Measurements from ENCODE around the gene RNPEPL1. TPM values are rescaled to one million over a fixed set of nuclear protein-coding genes. Genes with fewer than 3 reads are reported as not detected.

The RNPEPL1 gene
- total RNA-seq, 1 donor from 2014 or later: 19.8 TPM

DNA sequence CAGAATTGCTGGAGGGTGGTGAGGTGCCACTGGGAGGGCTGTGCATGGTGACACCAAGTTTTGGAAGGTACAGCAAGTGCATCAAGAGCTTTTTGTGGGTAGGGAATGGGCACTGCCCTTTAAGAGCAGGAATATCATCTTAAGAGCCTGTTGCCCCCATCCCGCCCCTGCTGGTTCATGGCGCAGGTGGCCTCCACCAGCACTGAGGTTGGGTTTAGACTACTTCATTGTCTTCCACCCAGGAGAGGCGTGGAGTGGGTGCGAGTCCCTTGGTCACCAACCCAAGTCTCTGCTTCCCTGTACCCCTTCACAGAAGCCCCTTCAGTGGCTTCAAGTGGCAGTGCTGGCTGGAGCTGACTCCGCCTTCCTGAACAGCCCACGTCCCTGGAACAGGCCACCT, 7.8 kb downstream of the RNPEPL1 start:
- DNase-seq (ENCODE audit: low read depth in 2 of 2): no peak

GRCh38 chr2:240576436-240577205, 8.3 kb downstream of the RNPEPL1 start:
- DNase-seq (ENCODE audit: low read depth in 2 of 2): no peak

GRCh38 chr2:240577281-240578109, 9.2 kb downstream of the RNPEPL1 start:
- DNase-seq (ENCODE audit: low read depth in 2 of 2): no peak

DNA sequence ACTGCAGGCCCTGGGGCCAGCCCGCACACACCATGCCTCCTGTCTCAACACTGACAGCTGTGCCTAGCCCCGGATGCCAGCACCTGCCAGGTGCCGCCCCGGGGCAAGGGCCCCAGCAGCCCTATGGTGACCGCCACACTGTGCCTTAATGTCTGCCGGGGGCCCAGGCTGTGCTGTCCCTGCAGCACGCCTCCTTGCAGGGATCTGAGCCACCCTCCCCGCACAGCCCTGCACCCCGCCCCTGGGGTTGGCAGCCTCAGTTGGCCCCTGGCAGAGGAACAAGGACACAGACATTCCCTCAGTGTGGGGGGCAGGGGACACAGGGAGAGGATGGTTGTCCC, 9.8 kb downstream of the RNPEPL1 start:
- DNase-seq (ENCODE audit: low read depth in 2 of 2): no peak

DNA sequence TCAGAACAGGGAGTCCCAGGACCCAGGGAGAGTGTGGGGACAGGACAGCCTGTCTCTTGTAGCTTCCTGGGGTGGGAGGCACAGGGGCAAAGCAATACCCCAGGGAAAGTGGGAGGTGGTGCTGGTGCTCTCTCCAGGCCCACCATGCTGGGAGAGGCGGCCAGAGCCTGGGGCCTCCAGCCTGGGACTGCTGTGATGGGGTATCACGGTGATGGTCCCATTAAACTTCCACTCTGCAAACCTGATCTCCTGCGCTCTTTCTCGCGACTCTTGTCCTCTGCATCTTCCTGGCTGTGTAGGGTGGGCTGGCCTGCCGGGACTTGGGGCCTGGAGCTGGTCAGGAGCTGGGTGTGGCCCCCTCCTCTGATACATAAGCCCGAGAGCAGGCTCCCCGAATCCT, 10.2 kb downstream of the RNPEPL1 start:
- no peak for DNase-seq (ENCODE audit: low read depth in 2 of 2)

DNA sequence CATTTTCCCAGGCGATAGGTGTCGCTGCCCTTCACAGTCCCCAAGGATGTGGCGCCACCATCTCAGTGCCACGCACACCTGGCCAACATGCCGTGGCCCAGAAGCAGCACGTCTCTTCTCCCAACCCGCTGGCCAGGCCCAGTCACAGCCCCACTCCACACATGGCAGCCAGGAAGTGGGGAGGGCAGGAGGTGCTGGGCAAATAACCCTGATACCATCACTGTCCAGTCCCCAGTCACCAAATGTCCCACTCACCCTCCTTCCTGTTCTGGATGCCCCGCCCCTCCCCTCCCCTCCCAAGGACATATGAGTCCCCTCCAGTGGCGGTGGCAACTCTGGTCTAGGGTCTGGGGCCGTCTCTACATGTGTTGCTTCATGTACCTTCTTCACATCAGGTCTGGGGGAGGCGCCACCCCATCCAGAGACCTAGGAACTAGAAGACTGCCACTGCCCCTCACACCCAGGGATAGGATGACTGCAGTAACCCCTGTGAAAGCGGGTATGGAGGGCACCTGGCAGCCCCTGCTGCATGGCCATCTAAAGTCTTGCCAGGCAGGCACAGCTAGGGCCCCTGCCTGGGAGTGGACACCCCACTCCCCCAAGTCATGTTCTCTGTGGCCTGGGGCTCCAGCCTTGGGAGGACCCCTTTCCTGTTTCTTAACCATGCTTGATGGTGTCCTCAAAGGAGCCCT, 10.9 kb downstream of the RNPEPL1 start:
- DNase-seq (ENCODE audit: low read depth in 2 of 2): no peak

- no peak for DNase-seq (ENCODE audit: low read depth in 2 of 2)
Measured at GRCh38 chr2:240579771-240580614, 11.7 kb downstream of the RNPEPL1 start.

- no peak for DNase-seq (ENCODE audit: low read depth in 2 of 2)
Measured at GRCh38 chr2:240581811-240582210, 13.5 kb downstream of the RNPEPL1 start.

GRCh38 chr2:240582781-240583180, 14.5 kb downstream of the RNPEPL1 start:
- no peak for DNase-seq (ENCODE audit: low read depth in 2 of 2)

GRCh38 chr2:240583774-240584173, 15.5 kb downstream of the RNPEPL1 start:
- DNase-seq (ENCODE audit: low read depth in 2 of 2): no peak

DNA sequence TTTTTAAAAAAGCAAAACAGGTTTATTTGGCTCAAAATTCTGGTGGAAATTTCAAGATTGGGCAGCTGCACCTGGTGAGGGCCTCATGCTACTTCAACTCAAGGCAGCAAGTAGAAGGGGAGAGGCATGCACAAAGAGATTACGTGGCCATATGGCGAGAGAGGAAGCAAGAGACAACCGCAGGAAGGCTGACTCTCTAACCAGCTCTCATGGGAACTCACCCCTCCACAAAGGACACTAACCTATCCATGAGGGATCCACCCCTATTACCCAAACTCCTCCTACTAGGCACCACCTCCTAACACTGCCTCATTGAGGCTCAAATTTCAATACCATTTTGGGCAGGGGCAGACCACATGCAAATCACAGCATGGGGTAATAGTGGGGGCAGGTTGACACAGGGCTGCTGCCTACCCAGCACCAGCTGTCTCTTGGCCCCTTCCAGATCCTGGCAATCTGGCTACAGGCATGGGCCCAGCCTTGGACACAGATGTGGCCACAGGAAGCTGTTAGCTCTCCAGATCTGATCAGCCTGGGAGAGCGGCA, 16.3 kb downstream of the RNPEPL1 start:
- peak; percentile 43 to 68 for DNase-seq (ENCODE audit: low read depth in 2 of 2)

- no peak for DNase-seq (ENCODE audit: low read depth in 2 of 2)
Measured at GRCh38 chr2:240585101-240585500, 16.8 kb downstream of the RNPEPL1 start.

DNA sequence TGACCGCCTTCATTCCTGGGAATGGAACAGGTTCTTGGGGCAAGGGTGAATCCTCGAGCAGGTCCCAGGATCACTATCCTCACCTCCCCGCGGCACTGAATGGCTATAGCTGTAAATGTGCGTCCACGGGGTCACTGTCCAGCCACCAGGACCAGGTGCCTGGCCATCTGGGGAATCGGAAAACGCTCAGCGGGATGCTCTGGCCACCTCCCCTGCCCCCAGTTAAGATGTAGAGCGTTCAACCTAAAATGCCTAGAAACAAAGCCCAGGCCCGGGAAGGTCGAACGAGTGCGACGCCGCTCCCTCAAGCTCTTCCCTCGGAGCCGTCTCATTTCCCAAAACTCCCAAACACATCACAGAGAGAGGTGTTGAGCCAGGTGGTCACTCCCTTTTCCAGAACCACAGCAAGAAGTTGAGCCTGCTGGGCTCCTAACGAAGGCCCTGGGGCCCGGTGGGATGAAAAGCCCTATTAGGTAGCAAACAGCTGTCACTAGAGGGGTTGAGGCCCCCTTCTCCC, 17.5 kb downstream of the RNPEPL1 start:
- no peak for DNase-seq (ENCODE audit: low read depth in 2 of 2)

GRCh38 chr2:240586198-240586918, 18.1 kb downstream of the RNPEPL1 start, which contains the start of gene CAPN10:
Gene CAPN10 (plus strand): TSS chr2:240586734. CDS start chr2:240586912, 178 bp downstream.
- DNase-seq (ENCODE audit: low read depth in 2 of 2): peak; percentile 96 to 97

GRCh38 chr2:240586919-240587800, 18.9 kb downstream of the RNPEPL1 start:
- peak in 1 of 2 donors; percentile 37 for DNase-seq (ENCODE audit: low read depth in 2 of 2)

DNA sequence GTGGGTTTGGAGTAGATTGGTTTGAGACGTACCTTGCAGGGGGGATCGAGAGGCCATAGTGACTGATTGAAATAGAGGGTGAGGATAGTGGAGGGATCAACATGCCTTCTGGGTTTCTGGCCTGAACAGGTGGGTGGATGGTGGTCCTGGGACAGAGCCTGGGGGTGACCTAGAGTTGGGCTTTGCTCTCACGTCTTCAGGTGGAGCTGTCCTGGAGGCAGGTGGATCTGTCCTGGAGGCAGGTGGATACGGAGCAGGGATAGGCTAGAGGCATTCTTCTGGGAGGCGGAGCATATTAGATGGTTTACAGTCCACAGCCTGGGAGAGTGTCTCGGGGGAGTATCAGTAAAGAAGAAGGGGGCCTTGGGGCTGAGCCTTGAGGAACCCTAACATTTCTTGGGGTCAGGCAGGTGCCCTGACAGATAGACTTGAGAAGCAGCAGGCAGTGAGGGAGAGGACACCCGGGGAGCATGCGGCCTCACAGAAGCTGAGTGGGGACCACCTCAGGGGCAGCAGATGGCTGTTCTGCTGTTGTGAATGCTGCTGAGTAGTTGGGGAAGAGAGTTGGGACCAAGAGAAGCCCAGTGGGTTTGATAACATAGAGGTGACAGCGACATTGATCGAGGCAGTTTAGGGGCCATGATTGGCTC, 19.8 kb downstream of the RNPEPL1 start:
- no peak for DNase-seq (ENCODE audit: low read depth in 2 of 2)

DNA sequence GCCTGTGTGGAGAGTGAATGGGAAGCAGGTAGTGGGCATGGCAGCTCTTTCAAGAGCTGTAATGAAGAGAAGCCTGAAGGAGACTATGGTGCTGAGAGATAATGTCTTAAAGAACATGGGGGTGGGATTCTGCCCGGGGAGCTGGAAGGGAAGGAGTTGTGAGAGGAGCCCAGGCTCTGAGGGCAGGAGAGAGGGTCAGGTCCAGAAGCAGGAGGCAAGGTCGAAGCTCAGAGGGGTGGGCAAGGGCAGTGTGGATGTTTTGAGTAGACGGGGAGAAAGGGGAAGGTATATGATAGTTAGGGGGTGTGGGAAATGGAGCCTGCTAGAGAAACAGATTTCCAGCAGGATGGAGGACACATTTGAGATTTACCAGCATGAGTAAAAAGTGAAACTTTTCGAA, 20.4 kb downstream of the RNPEPL1 start:
- DNase-seq (ENCODE audit: low read depth in 2 of 2): no peak

DNA sequence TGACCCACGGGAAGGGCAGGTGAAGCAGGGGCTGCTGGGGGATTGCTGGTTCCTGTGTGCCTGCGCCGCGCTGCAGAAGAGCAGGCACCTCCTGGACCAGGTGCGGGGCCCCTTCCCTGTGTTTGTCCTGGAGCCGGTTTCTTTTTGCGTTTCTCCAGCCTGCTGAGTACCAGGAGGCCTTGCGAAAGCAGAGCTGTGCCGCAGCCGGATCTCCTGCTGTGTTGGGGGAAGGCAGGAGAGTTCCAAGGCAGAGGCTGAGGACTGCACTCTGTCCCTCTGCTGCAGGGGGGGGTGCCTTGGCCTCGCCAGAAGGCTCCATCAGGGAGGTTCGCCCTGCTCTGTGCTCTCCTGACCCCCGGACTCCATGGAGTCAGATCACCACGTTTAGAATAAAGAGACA, 21.1 kb downstream of the RNPEPL1 start:
- no peak for DNase-seq (ENCODE audit: low read depth in 2 of 2)

Data from lung microvascular endothelial cell (primary cell).